ENCODE measurements around the gene ZNF549. TPM values are rescaled to one million over a fixed set of nuclear protein-coding genes. Genes with fewer than 3 reads are reported as not detected.

Gene ZNF549
- total RNA-seq, 5 donors from 2014 or later (not counting 1 experiment from before 2014, with no cell fraction given), result 9.0 to 17.4 (median 16.0) TPM

- DNase-seq (no peak), ATAC-seq (replicated peaks in 1 of 4) (peak in 1 of 4 experiments; percentile 12)
- Histone ChIP-seq H3K9me3 (peaks cover 4% of the 10 kb centered on the region), H3K27ac (ENCODE audit: low read length) (peak overlapping the region; percentile 32), H3K4me1 (ENCODE audit: control insufficient read depth in 1 of 2, extremely low read depth in 1 of 2, insufficient read depth in 2 of 2, low read length in 2 of 2) (peaks cover 2 to 16% of the 10 kb centered on the region in 2 experiments), H3K4me3 (ENCODE audit: control insufficient read depth in 1 of 2, extremely low read depth in 1 of 2, low read length in 1 of 2) (peak overlapping the region; percentile 76 to 98), H3K36me3 (ENCODE audit: control insufficient read depth in 2 of 2, extremely low read depth in 1 of 2, insufficient read depth in 1 of 2, low read length in 1 of 2) (peaks cover 4 to 5% of the 10 kb centered on the region in 2 donors), H3K27me3 (replicated peaks in 1 of 2; ENCODE audit: control insufficient read depth in 2 of 2, extremely low read depth in 1 of 2, insufficient read depth in 2 of 2, low read length in 1 of 2) (no peaks in the 10 kb centered on the region)
- Mint-ChIP-seq H3K27me3 (no peaks in the 10 kb centered on the region), H3K9me3 (peaks cover 31 to 48% (median 38%) of the 10 kb centered on the region in 3 donors), H3K27ac (peak overlapping the region; percentile 84 to 91), H3K4me1 (peaks cover 25 to 27% (median 25%) of the 10 kb centered on the region in 3 donors), H3K36me3 (peaks cover 36% of the 10 kb centered on the region), H3K4me3 (peak overlapping the region; percentile 73 to 88 (median 85))
- ChIA-PET CTCF (no interaction called here), POLR2A (no interaction called here)
- 0% methylated on average over 1 of the region's 8 CpGs for WGBS (ENCODE audit: insufficient coverage)
These were observed 72.2 kb downstream of the ZNF549 start for GRCh38 chr19:57599377-57599760.

DNA sequence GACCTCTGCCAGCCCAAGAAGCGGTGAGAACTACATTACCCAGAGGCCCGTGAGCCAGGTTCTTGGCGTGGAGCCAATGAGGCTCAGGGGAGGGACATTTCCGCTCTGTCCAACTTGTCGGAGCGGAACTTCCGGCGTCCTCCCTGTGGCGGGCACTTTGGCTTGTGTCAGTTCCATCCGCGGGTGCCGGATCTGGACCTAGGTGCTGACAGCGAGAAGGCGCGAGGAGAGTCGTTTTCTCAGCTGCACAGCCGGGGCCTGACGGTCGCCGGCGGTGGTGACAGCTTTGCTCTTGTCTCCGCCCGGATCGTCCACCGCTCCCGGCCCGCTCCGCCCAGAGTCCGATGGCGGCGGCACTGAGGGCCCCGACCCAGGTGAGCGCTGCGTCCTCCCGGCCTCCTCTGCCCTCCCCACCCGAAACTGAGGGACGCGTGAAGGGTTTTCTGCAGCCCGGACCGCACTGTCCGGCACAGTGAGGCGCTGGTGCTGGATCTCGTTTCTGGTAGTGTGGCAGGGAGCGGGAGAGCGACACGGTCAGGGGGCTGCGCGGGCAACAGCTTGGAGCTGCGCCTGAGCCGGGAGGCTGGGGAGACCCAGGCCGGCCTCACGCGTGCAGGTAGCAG lies 72.7 kb downstream of the ZNF549 start, which contains the start of gene ZNF530:
Gene ZNF530, plus strand, starts transcription at position 125 of the 623 bp plus-strand sequence. CDS start 4,461 bp downstream, outside the sequence.
- ATAC-seq (replicated peaks in 1 of 4), result peak; percentile 92 to 99 (median 98)
- DNase-seq, result peak; percentile 39 to 89 (median 69)
- CTCF ChIA-PET, result no interaction called here
- POLR2A ChIA-PET, result no interaction called here
- H3K27me3 Mint-ChIP-seq, result no peaks in the 10 kb centered on the region
- peaks cover 36 to 50% (median 40%) of the 10 kb centered on the region in 3 donors for H3K9me3 Mint-ChIP-seq
- H3K27me3 ChIP-seq (replicated peaks in 1 of 2; ENCODE audit: control insufficient read depth in 2 of 2, extremely low read depth in 1 of 2, insufficient read depth in 2 of 2, low read length in 1 of 2), result no peaks in the 10 kb centered on the region
- WGBS (ENCODE audit: insufficient coverage), result 3% methylated on average over 53 of the region's 53 CpGs
- H3K4me3 Mint-ChIP-seq, result peak within 1 kb of the TSS; percentile 73 to 88 (median 85)
- H3K4me1 ChIP-seq (ENCODE audit: control insufficient read depth in 1 of 2, extremely low read depth in 1 of 2, insufficient read depth in 2 of 2, low read length in 2 of 2), result peaks cover 2 to 16% of the 10 kb centered on the region in 2 experiments
- H3K9me3 ChIP-seq, result peaks cover 6% of the 10 kb centered on the region
- peak within 1 kb of the TSS; percentile 76 to 98 for H3K4me3 ChIP-seq (ENCODE audit: control insufficient read depth in 1 of 2, extremely low read depth in 1 of 2, low read length in 1 of 2)
- H3K36me3 Mint-ChIP-seq, result peaks cover 41% of the 10 kb centered on the region
- peak within 1 kb of the TSS; percentile 32 for H3K27ac ChIP-seq (ENCODE audit: low read length)
- H3K27ac Mint-ChIP-seq, result peak within 1 kb of the TSS; percentile 84 to 91
- peaks cover 25 to 27% (median 25%) of the 10 kb centered on the region in 3 donors for H3K4me1 Mint-ChIP-seq
- H3K36me3 ChIP-seq (ENCODE audit: control insufficient read depth in 2 of 2, extremely low read depth in 1 of 2, insufficient read depth in 1 of 2, low read length in 1 of 2), result peaks cover 5 to 9% of the 10 kb centered on the region in 2 donors

DNA sequence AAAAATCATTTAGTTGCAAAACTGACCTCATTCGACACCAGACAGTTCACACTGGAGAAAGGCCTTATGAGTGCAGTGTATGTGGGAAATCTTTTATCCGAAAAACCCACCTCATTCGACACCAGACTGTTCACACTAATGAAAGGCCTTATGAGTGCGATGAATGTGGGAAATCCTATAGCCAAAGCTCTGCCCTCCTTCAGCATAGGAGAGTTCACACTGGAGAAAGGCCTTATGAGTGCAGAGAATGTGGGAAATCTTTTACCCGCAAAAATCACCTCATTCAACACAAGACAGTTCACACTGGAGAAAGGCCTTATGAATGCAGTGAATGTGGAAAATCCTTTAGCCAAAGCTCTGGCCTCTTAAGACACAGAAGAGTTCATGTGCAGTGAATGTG lies 79.8 kb downstream of the ZNF549 start:
- no peaks in the 10 kb centered on the region for H3K27me3 Mint-ChIP-seq
- no peak overlapping the region for H3K4me3 Mint-ChIP-seq
- POLR2A ChIA-PET, result no interaction called here
- Histone ChIP-seq H3K36me3 (ENCODE audit: control insufficient read depth in 2 of 2, extremely low read depth in 1 of 2, insufficient read depth in 1 of 2, low read length in 1 of 2) (peaks cover 13 to 27% of the 10 kb centered on the region in 2 donors), H3K4me3 (ENCODE audit: control insufficient read depth in 1 of 2, extremely low read depth in 1 of 2, low read length in 1 of 2) (no peak overlapping the region), H3K27ac (ENCODE audit: low read length) (no peak overlapping the region), H3K4me1 (ENCODE audit: control insufficient read depth in 1 of 2, extremely low read depth in 1 of 2, insufficient read depth in 2 of 2, low read length in 2 of 2) (no peaks in the 10 kb centered on the region), H3K9me3 (peaks cover 12% of the 10 kb centered on the region), H3K27me3 (replicated peaks in 1 of 2; ENCODE audit: control insufficient read depth in 2 of 2, extremely low read depth in 1 of 2, insufficient read depth in 2 of 2, low read length in 1 of 2) (no peaks in the 10 kb centered on the region)
- no CpG with 5 or more reads among the region's 5 CpGs for WGBS (ENCODE audit: insufficient coverage)
- CTCF ChIA-PET, result no interaction called here
- peaks cover 60% of the 10 kb centered on the region for H3K36me3 Mint-ChIP-seq
- peaks cover 27 to 62% (median 44%) of the 10 kb centered on the region in 3 donors for H3K9me3 Mint-ChIP-seq
- H3K27ac Mint-ChIP-seq, result no peak overlapping the region
- ATAC-seq (replicated peaks in 1 of 4) (no peak), DNase-seq (no peak)
- no peaks in the 10 kb centered on the region for H3K4me1 Mint-ChIP-seq

Other genes starting within 250 kb of the ZNF549 start
- 10 to 100 TPM; 65.2 to 77.3 (median 66.0) TPM for gene ZNF460, start 246.9 kb upstream of the ZNF549 start, total RNA-seq
- 10 to 100 TPM in 1 of 5 donors, 1 to 10 TPM in 4; 3.9 to 11.1 (median 7.9) TPM for gene ZNF543, start 206.9 kb upstream of the ZNF549 start, total RNA-seq
- gene ZNF304, start 176.1 kb upstream of the ZNF549 start, total RNA-seq, result 10 to 100 TPM in 3 of 5 donors, 1 to 10 TPM in 2; 7.1 to 14.3 (median 11.8) TPM
- 10 to 100 TPM in 2 of 5 donors, 1 to 10 TPM in 3; 7.1 to 11.4 (median 9.6) TPM for gene TRAPPC2B, start 163.8 kb upstream of the ZNF549 start, total RNA-seq
- gene ZNF547, start 163.8 kb upstream of the ZNF549 start, total RNA-seq, result 1 to 10 TPM in 3 of 5 donors, under 1 TPM in 2; 0.77 to 4.8 (median 3.5) TPM
- 100 to 1,000 TPM in 2 of 5 donors, 10 to 100 TPM in 3; 57.3 to 110 (median 82.8) TPM for gene ZNF548, start 137.5 kb upstream of the ZNF549 start, total RNA-seq
- gene ZNF17, start 116.2 kb upstream of the ZNF549 start, total RNA-seq, result 10 to 100 TPM; 10.0 to 27.8 (median 21.2) TPM
- gene ZNF749, start 92.0 kb upstream of the ZNF549 start, total RNA-seq, result 10 to 100 TPM in 3 of 5 donors, 1 to 10 TPM in 2; 6.8 to 21.3 (median 18.2) TPM
- under 1 TPM in 3 of 5 donors, not detected in 2; 0.41 to 0.61 (median 0.53) TPM for gene VN1R1, start 70.2 kb upstream of the ZNF549 start, total RNA-seq
- 10 to 100 TPM in 1 of 5 donors, 1 to 10 TPM in 4; 2.3 to 12.1 (median 9.4) TPM for gene ZNF772, start 49.8 kb upstream of the ZNF549 start, total RNA-seq
- 10 to 100 TPM in 4 of 5 donors, 1 to 10 TPM in 1; 6.3 to 24.5 (median 21.5) TPM for gene ZNF419, start 39.6 kb upstream of the ZNF549 start, total RNA-seq
- gene ZNF773, start 27.4 kb upstream of the ZNF549 start, total RNA-seq, result 10 to 100 TPM; 10.3 to 25.6 (median 18.7) TPM
- 10 to 100 TPM; 16.9 to 47.4 (median 45.1) TPM for gene ZNF550, start 32.5 kb downstream of the ZNF549 start, total RNA-seq
- gene ZNF416, start 51.6 kb downstream of the ZNF549 start, total RNA-seq, result 10 to 100 TPM in 3 of 5 donors, 1 to 10 TPM in 2; 5.6 to 11.1 (median 10.0) TPM
- 10 to 100 TPM in 2 of 5 donors, 1 to 10 TPM in 3; 4.9 to 10.6 (median 8.2) TPM for gene ZIK1, start 56.8 kb downstream of the ZNF549 start, total RNA-seq
- 1 to 10 TPM; 3.0 to 9.7 (median 9.2) TPM for gene ZNF530, start 72.5 kb downstream of the ZNF549 start, total RNA-seq
- 10 to 100 TPM; 16.4 to 31.0 (median 22.3) TPM for gene ZNF134, start 86.9 kb downstream of the ZNF549 start, total RNA-seq
- 10 to 100 TPM; 30.7 to 40.5 (median 34.7) TPM for gene ZNF211, start 105.8 kb downstream of the ZNF549 start, total RNA-seq
- gene ZSCAN4, start 141.6 kb downstream of the ZNF549 start, total RNA-seq, result not detected
- 10 to 100 TPM; 10.4 to 18.6 (median 17.2) TPM for gene ZNF551, start 154.6 kb downstream of the ZNF549 start, total RNA-seq
- gene ZNF154, start 181.8 kb downstream of the ZNF549 start, total RNA-seq, result 10 to 100 TPM in 2 of 5 donors, 1 to 10 TPM in 3; 6.3 to 16.2 (median 7.7) TPM
- gene ZNF671, start 200.3 kb downstream of the ZNF549 start, total RNA-seq, result 10 to 100 TPM; 15.2 to 32.8 (median 30.4) TPM
- gene ZNF776, start 219.5 kb downstream of the ZNF549 start, total RNA-seq, result 10 to 100 TPM; 14.3 to 36.5 (median 26.9) TPM
- gene ZNF586, start 242.3 kb downstream of the ZNF549 start, total RNA-seq, result 10 to 100 TPM; 34.0 to 46.9 (median 40.1) TPM

Data from T-cell (primary cell).